HEK293T (cell line): ENCODE results near the gene TKTL1.

Experiments used
- ARNT ChIP-seq: fragments of 450-650 bp; IDR thresholded peaks from 2 replicates; pipeline ENCODE4 v1.6.1; 2017; ENCODE audit warnings: mild to moderate bottlenecking
- BHLHE40 ChIP-seq: fragments of 450-650 bp; IDR thresholded peaks from 2 replicates; pipeline ENCODE4 v1.6.1; 2016; ENCODE audit warnings: mild to moderate bottlenecking, moderate library complexity, borderline replicate concordance
- CTBP1 ChIP-seq: fragments of 450-650 bp; IDR thresholded peaks from 2 replicates; pipeline ENCODE4 v1.6.1; 2016; ENCODE audit warnings: borderline replicate concordance
- ELF4 ChIP-seq: fragments of 450-650 bp; IDR thresholded peaks from 2 replicates; pipeline ENCODE4 v1.6.1; 2017; ENCODE audit warnings: antibody characterized with exemption
- FOXK2 ChIP-seq: fragments of 450-650 bp; IDR thresholded peaks from 2 replicates; pipeline ENCODE4 v1.6.1; 2016; ENCODE audit warnings: mild to moderate bottlenecking
- FOXM1 ChIP-seq: fragments of 450-650 bp; IDR thresholded peaks from 2 replicates; pipeline ENCODE4 v1.6.1; 2017; ENCODE audit warnings: mild to moderate bottlenecking, borderline replicate concordance
- LEF1 ChIP-seq: fragments of 450-650 bp; IDR thresholded peaks from 2 replicates; pipeline ENCODE4 v1.6.1; 2017; ENCODE audit warnings: mild to moderate bottlenecking, borderline replicate concordance
- PKNOX1 ChIP-seq: fragments of 450-650 bp; IDR thresholded peaks from 2 replicates; pipeline ENCODE4 v1.6.1; 2016
- SP1 ChIP-seq: fragments of 450-650 bp; IDR thresholded peaks from 2 replicates; pipeline ENCODE4 v1.6.1; 2017

GRCh38 chrX:154369449-154370299 is 74.1 kb downstream of the TKTL1 start:
- no peak for TF ChIP-seq BHLHE40
- TF ChIP-seq ARNT, result no peak
- TF ChIP-seq ELF4, result no peak
- no peak for TF ChIP-seq FOXK2
- no peak for TF ChIP-seq SP1
- TF ChIP-seq FOXM1, result 0 out of 2 replicates have a peak, but pooled peaks have one; percentile 20
- no peak for TF ChIP-seq LEF1
- no peak for TF ChIP-seq CTBP1
- TF ChIP-seq PKNOX1, result no peak
